HG03064 (cell line): ENCODE data around the gene CALN1.
"Not testable (repeated sequence)": the region's sequence is repeated elsewhere in the genome, so short reads cannot be mapped to it uniquely, and the experiment has no call there.

Experiments
- ATAC-seq: cut with Tn5 transposase; IDR thresholded peaks from one replicate; pipeline ENCODE4 v1.9.1; 2021; ENCODE audit warnings: low read depth; ENCODE audit not compliant: unreplicated experiment

Gene CALN1

DNA sequence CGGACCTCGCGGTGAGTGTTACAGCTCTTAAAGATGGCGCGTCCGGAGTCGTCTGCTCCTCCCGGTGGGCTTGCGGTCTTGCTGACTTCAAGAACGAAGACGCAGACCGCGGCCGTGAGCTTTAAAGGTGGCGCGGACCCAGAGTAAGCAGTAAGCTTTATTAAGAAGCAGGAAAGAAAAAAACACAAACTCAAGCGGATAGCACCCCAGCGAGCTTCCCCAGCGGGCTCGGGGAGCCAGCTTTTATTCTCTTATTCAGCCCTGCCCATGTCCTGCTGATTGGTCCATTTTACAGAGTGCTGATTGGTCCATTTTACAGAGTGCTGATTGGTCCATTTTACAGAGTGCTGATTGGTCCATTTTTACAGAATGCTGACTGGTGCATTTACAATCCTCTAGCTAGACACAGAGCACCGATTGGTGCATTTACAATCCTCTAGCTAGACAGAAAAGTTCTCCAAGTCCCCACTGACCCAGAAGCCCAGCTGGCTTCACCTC lies at the start of gene CALN1:
Gene CALN1 (minus strand): TSS at position 218 of the 498 bp plus-strand sequence.
- ATAC-seq: not testable (repeated sequence)

DNA sequence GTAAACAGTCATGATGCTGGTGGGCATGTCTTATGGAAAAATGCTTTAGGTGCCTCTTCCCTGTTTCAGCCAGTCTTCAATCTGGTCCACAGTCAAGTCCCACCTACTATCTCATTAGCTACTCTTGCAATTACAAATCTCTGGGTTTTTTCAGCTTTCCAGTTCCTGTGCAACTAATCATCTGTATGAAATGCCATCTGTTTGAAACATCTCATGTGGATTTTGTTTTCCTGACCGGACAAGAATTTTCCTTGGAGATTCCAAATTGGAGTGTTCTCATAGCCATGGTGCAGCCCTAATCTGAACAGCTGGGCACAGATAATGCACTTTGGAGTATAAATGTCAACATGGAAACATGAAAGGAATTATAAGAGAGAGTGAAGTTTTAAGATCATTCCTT lies 41.3 kb upstream of the CALN1 start:
- no peak for ATAC-seq

DNA sequence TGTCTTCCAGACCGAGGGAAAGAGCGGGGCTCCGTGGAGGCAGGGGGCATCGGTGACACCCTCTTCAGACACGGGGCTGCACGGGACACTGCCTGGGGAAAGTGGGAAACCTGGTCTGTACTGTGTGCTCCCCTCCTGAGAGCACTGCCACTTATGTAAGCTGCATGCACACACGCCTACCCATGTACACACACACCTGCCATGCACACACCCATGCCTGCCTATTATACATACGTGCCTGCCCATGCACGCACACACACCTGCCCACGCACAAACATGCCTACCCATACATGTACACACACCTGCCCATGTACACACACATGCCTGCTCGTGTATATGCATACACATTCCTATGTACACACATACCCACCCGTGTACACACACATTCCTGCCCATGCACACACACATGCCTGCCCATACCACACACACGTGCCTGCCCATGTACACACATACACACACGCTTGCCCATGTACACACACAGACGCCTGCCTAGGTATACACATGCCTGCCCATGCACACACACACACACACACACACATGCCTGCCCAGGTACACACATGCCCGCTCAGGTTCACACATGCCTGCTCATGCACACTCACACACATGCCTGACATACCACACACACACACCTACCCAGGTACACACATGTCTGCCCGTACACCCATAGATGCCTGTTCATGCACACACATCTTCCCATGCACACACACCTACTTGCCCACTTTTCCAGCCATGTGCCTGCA lies 35.5 kb upstream of the CALN1 start:
- ATAC-seq: no peak

GRCh38 chr7:72446591-72447462 lies 34.7 kb upstream of the CALN1 start:
- ATAC-seq: no peak

DNA sequence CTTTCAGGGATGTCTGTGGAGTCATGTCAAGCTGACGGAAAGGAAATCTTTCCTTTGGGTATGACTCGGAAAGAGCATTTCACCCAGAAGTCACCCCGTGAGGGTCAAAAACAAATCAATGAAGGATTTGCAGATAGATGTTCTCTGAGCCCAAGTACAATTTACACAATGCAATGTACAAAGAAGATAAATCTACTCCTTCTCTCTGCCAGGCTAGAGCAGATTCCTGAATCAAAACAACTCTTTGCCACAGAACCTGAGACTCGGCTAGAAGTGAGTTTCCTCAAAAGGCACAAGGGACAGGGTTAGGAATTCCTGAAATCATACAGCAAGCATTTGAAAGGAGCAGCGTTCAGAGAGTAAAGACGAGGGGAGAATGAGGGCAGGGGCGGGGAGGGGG lies 34.0 kb upstream of the CALN1 start:
- ATAC-seq: no peak

DNA sequence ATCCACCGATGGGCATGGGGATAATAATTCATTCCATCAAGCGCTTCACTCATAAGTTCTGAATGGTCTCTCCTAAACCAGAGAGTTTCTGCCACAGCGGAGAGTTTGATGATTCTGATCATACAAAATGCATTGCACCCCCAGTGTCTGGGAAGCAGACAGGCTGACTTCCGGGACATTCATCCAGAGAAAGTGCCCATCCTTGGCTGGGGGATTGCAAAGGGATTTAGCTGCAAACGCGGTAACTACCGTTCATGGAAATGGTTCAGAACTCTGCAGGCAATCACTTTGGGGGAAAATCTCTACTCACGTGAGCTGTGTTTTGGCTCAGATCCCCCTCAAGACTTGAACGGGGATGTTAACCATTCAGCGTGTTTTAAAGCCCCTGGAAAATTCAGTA lies 33.4 kb upstream of the CALN1 start:
- ATAC-seq: no peak

DNA sequence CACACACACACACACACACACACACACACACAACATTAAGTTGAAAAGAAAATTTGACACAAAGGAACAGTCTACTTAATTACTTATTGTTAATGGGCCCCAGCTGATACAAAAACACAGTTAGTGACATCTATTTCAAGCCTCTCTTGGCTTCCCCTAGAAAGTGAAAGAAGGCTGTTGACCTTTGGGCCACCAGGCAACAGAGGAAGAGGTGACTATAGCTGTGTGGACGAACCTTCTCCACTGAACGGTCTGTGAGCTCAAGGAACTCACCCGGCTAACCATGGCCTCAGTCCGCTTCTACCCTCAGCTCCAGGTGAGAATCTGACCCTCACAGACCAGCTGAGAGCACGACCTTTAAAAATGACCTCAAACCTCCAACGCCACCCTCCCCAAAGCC lies 32.9 kb upstream of the CALN1 start:
- ATAC-seq: no peak

- ATAC-seq: no peak
Measured at GRCh38 chr7:72444026-72444776, 32.1 kb upstream of the CALN1 start.

DNA sequence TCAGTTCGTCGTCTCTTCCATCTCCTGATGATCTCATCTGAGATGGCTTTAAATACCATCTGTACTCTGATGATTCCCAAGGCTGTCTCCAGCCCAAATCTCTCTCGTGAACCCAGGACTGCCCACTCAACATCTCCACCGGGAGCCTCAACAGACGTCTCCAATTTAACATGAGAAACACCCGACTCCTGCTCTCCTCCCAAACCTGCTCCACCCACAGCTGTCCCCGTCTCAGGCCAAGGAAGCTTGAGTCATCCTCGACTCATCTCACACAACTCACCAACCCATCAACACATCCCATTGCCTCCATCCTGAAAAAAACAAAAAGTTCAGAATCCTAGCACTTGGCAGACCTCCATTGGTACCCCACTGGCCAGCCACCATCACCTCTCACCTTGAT lies 29.7 kb upstream of the CALN1 start:
- ATAC-seq: no peak

DNA sequence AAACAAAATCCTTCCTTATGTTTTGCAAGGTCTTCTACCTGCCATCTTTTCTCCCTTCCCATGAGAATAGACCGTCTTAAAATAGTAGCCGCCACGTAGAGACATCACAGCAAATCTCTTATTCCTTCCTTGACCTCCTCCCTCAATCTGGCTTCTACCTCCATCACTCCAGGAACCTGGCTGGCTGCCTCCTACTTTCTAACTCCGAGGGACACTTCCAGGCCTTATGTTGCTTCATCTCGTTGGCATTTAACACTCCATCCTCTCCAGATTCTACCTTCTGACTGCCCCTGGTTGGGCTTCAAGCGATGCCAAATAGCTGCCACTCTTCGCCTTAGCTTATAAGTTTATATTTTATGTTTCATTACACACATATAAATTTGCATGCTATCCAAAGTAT lies 26.4 kb upstream of the CALN1 start:
- ATAC-seq: no peak

DNA sequence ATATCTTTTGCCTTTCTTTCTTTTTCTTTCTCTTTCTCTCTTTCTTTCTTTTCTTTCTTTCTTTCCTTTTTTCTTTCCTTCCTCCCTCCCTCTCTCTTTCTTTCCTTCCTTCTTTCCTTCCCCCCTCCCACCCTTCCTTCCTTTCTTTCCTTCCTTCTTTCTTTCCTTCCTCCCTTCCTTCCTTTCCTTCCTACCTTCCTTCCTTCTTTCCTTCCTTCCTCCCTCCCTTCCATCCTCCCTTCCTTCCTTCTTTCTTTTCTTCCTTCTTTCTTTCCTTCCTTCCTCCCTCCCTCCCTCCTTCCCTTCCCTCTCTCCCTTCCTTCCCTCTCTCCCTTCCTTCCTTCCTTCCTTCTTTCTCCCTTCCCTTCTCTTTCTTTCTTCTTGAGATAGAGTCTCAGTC lies 25.5 kb upstream of the CALN1 start:
- no peak for ATAC-seq

GRCh38 chr7:72437061-72437585 lies 25.0 kb upstream of the CALN1 start:
- ATAC-seq: no peak

DNA sequence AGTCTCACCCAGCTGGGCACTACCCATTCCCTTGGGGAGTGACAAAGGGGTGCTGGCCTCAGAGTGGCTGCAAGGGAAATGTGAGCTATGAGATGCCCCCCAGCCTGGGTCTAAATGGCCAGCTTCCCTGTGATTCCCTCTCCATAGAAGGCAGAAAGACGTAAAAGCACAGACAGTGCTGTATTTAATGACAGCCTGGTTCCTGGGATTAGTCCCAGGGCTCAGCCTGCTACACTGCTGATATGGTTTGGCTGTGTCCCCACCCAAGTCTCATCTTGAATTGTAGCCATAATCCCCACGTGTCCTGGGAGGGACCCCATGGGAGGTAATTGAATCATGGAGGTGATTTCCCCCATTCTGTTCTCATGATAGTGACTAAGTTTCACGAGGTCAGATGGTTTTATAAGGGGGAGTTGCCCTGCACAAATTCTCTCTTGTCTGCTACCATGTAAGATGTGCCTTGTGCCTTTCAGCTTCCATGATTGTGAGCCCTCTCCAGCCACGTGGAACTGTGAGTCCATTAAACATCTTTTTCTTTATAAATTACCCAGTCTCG lies 23.9 kb upstream of the CALN1 start:
- no peak for ATAC-seq

DNA sequence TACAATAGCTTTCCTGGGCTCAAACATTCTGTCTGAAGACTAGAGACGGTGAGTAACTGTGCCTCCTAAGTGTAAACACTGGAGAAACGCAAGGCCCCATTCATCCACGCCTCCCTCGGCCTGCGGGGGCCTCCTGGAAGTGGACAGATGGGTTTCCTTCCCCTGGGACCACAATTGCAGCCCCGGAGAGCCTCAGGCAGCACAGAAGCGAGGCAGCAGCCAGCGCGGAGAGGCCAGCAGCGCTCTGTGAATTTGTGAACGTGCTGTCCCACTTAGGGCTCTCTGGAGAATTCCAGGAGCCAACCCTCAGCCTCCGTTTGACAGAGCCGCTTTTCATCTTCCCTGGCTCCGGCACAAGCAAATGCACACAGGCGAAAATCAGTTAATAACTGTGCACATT lies 23.2 kb upstream of the CALN1 start:
- no peak for ATAC-seq

GRCh38 chr7:72430531-72430930 lies 18.4 kb upstream of the CALN1 start:
- no peak for ATAC-seq

DNA sequence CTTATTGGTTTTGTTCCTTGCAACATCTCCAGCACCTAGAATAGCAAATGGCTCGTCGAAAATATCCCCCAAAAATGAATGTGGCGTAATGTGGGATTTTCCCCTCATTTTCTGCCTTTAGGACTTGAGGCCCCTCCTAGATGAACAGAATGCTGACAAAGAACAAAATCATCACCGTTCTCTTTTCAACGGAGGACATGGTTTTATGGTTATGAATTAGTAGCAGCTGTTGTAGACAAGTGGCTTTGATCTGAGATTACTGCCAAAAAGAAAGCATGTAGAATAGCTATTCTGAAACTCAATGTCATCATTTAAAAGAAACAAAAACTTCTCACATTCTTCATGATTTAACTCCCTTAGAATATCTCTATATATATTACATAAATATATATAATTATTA lies 17.2 kb upstream of the CALN1 start:
- no peak for ATAC-seq

GRCh38 chr7:72416846-72417245 lies 4.7 kb upstream of the CALN1 start:
- no peak for ATAC-seq

- ATAC-seq: no peak
Measured at GRCh38 chr7:72415586-72415985, 3.4 kb upstream of the CALN1 start.

- ATAC-seq: no peak
Measured at GRCh38 chr7:72413886-72414285, 1.7 kb upstream of the CALN1 start.

DNA sequence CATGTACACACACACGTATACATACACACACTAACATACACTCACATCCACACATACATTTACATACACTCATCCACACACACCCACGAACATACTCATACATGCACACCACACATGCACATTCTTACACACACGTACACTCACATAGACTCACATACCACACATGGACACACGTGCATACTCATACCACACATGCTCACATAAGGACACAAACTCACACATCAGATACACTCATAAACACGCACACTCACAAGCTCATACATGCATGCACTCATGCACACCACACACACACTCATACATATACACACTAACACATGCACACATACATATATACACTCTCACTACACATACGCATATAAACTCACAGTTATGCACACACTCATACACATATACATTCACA lies 1.2 kb upstream of the CALN1 start:
- no peak for ATAC-seq

- ATAC-seq: no peak
Measured at GRCh38 chr7:72411419-72411818, 719 bp downstream of the CALN1 start.
